Mammary epithelial cell (primary cell): ENCODE data around the gene OR52D1.

Experiments used
- EZH2 ChIP-seq: IDR thresholded peaks from 2 replicates; pipeline ENCODE4 v1.6.1; 2012; ENCODE audit warnings: low read length, inconsistent platforms, borderline replicate concordance
- TF ChIP-seq, protein P1 (sequence below), 2 donors: IDR thresholded peaks in 1 of 2; conservative IDR thresholded peaks in 1 of 2; 2 replicates each; pipeline ENCODE4 v1.5.1; 2011 to 2012; ENCODE audit warnings: inconsistent platforms in 2 of 2, low read length in 2 of 2, mild to moderate bottlenecking in 2 of 2, control low read depth in 1 of 2, low read depth in 1 of 2; ENCODE audit not compliant: insufficient read depth in 1 of 2; ENCODE audit errors: extremely low read depth in 1 of 2

DNA sequence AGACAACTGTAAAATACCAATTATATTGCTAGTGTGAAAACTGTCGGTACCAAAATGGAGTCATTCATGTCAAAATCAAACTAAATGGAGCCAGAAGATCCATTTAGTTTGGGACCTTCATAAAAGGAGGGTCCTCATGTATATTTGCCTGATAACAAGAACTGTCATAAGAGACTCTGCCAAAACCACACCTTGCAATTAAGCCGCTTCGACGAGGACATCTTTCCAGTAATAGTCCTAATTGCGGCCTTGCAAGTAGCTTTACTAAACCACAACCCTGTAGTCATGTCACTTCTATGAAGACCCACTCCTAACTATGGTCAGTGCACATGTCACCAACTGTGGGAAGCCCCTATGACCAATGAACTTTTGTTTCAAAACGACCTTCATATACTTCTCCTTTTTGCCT lies 11.9 kb downstream of the OR52D1 start:
- TF ChIP-seq, protein P1, sequence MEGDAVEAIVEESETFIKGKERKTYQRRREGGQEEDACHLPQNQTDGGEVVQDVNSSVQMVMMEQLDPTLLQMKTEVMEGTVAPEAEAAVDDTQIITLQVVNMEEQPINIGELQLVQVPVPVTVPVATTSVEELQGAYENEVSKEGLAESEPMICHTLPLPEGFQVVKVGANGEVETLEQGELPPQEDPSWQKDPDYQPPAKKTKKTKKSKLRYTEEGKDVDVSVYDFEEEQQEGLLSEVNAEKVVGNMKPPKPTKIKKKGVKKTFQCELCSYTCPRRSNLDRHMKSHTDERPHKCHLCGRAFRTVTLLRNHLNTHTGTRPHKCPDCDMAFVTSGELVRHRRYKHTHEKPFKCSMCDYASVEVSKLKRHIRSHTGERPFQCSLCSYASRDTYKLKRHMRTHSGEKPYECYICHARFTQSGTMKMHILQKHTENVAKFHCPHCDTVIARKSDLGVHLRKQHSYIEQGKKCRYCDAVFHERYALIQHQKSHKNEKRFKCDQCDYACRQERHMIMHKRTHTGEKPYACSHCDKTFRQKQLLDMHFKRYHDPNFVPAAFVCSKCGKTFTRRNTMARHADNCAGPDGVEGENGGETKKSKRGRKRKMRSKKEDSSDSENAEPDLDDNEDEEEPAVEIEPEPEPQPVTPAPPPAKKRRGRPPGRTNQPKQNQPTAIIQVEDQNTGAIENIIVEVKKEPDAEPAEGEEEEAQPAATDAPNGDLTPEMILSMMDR (conservative IDR thresholded peaks at IDR 0.05 in 1 of 2, IDR thresholded peaks at IDR 0.05 in 1 of 2; ENCODE audit: extremely low read depth in 1 of 2, insufficient read depth in 1 of 2, low read depth in 1 of 2, low read length in 2 of 2) = no peak
- no peak for TF ChIP-seq EZH2
